ENCODE data around the gene SH3RF1.
"Not testable (repeated sequence)": the region's sequence is repeated elsewhere in the genome, so short reads cannot be mapped to it uniquely, and the experiment has no call there.

SH3RF1 gene

GRCh38 chr4:169222761-169223160, 48.0 kb downstream of the SH3RF1 start:
- no peak for DNase-seq

- no peak for DNase-seq
Observed at GRCh38 chr4:169221662-169222061, 49.1 kb downstream of the SH3RF1 start.

DNA sequence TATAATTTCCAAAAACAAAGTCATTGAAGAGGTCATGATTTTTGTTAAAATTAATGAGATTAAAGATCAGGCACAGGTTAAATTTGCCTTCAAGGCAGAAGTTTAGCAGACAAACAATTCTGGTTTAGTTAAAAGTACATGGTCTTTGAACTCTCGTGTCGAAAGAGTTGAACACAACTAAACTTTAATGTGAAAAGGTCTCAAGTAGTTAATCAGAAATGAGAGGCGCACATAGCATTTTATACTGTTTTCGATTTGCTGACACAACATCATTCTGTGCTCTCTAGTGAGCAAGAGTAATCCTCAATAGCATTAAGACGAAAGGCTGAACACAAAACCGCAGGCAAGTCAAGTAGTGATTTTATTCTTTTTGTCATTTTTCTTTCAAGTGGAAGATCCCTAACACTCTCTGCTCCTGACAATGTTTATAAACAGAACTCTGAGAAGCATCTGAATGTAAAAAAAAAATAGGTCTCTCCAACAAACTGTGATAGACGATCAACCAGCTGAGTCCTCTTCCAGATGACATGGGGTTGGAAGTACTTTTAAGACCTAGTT, 49.8 kb downstream of the SH3RF1 start:
- no peak for DNase-seq

DNA sequence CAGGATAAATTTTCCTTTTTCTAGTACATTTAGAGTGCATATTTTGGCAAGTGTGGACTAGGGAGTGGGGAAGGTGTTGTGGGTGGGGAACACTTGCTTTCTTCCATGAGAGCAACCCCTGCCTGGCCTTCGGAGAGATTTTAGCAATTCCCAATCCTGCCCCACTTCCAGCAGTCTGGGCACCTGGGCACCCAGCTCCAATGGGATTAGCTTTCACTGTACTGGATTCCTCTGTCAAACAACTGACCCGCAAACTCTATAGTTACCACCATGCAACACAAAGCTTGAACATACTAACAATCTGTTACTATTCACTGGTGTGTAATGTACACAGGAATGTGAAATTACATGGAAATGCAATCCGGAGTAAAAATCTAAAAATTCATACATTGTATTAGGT, 50.3 kb downstream of the SH3RF1 start:
- no peak for DNase-seq

GRCh38 chr4:169219440-169219839, 51.3 kb downstream of the SH3RF1 start:
- DNase-seq: no peak

GRCh38 chr4:169215656-169216055, 55.1 kb downstream of the SH3RF1 start:
- no peak for DNase-seq

GRCh38 chr4:169212981-169213380, 57.8 kb downstream of the SH3RF1 start:
- no peak for DNase-seq

- DNase-seq: no peak
Observed at GRCh38 chr4:169210504-169211118, 60.1 kb downstream of the SH3RF1 start.

DNA sequence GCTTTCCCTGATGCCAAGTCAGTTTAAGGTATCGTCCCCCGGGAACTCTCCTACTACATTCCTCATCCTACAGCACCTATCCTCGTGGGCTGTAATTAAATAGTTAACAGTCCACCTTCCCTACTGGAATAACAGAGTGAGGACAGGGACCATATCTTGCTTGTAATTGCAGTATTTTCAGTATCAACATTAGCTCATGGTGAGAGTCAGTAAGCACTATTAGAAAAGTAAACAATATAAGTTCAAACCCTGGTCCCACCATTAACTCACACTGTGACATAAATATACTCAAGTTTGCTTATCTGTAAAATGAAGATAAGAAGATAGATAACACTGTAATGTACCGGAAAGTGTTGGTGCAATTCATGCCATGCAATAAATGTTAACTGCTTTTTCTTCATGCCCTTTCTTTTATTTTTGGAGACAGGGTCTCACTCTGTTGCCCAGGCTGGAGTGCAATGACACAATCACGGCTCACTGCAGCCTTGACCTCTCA, 61.3 kb downstream of the SH3RF1 start:
- no peak for DNase-seq

GRCh38 chr4:169208516-169208915, 62.2 kb downstream of the SH3RF1 start:
- no peak for DNase-seq

GRCh38 chr4:169208090-169208455, 62.7 kb downstream of the SH3RF1 start:
- no peak for DNase-seq

GRCh38 chr4:169207436-169208089, 63.2 kb downstream of the SH3RF1 start:
- peak; percentile 35 for DNase-seq

GRCh38 chr4:169205744-169206080, 65.0 kb downstream of the SH3RF1 start:
- DNase-seq: no peak

GRCh38 chr4:169205075-169205743, 65.5 kb downstream of the SH3RF1 start:
- no peak for DNase-seq

DNA sequence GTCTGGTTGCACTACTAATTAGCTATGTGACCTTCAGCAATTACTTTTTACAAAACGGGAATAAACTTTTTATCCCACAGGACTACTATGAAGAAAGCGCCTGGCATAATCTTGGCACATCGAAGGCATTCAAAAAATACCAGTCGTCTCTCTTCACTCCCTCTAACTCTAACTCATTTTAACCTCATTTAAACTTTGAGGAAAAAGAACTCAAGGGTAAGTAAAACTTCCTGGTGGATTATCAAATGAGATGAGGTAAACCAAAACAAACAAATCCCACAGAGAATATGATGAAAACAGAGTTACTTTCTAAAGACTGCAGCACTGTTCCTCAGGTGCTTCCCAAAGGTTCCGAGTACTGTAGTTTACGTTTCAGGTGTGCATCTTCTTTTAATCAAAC, 66.9 kb downstream of the SH3RF1 start:
- no peak for DNase-seq

DNA sequence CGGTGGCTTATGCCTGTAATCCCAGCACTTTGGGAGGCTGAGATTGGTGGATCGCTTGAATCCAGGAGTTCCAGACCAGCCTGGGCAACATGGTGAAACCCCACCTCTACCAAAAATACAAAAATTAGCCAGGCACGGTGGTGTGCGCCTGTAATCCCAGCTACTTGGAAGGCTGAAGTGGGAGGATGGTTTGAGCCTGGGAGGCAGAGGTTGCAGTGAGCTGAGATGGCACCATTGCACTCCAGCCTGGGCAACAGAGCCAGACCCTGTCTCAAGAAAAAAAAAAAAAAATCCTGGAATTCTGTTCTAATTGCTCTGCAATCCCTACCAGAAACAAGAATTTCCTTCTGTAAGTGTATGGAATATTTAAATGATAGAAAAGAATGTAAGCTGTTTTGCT, 67.5 kb downstream of the SH3RF1 start:
- not testable (repeated sequence) for DNase-seq

DNA sequence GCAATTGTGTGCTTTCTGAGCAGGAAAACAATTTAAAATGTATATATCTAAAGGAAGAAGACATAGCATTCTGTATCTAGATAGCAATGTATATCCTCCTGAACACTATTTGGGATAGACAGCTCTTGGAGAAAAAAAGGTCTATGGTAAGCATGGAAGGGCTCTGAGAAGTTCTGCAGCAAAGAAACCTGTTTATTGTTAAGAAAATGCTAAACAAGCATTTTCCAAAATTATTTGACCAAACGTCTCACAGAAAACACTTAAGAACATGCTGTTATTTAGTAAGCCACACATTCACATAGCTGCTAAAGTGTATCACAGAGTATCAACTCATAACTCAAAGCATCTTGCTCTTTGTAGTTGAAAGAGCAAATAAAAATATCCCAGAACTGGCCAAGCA, 67.9 kb downstream of the SH3RF1 start:
- DNase-seq: no peak

DNA sequence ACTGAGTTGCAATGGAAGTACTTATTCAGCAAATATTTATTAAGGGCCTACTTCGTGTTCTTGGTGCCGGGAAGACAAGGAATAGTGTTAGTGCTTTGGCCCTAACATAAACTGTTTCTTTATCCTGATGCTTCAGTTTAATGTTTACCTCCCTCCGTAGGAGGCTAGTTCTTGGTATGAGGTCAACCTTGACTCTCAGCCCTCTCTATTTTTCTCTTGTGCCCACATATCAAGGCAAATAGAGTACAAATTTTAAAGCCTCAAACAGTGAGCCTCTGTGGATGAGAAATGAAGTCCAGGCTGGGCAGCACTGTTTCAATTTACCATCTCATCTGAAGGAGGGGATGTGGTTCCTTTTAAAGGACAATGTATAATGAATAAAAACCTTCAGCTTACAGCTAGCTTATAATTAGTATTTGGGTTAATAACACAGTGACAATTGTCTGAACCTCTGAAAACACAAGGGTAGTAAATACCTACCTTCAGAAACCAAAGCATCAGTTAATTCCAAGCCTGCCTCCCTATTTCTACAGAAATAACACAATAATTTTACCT, 68.5 kb downstream of the SH3RF1 start:
- DNase-seq: no peak

DNA sequence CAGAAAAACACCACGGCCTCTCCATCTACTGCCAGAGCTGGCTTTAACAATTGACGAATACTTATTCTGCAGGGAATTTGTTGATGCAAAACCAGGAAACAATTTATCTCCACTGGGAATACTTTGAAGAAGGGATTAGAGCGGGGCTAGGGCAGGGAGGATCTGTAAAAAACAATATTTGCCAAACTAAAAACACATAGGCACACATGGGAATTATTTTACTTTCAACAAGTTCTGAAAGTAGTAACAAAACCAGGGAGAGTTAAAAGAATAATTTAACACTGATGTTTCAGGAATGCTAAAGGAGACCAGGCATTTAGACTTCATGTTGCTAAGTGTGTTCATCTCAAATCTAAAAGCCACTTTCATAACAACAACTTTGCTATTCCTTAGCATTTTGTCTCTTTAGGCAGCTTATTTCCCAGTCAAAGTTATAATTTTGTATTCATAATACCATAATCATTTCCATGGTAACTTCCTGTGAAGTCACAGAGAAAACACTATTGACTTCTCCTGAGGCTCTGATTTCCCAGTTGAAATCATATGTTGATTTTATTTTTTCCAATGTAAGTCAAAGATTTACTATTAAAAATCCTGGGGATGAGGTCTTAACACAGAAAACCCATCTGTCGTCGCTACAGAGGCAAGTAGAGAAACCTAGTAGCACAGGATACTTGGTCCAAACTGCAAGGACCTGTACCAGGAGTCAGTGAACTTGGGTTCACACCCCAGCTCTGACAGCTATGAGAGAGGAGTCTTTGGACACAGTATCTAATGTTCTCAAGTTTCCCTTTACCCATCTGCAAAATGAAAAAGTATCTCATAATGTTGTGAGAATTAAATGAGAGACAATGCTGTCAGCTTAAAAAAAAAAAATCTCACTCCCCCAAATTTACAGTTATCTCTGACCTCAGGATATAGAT, 69.3 kb downstream of the SH3RF1 start:
- DNase-seq: peak; percentile 43

- no peak for DNase-seq
Observed at GRCh38 chr4:169200361-169201030, 70.3 kb downstream of the SH3RF1 start.

DNA sequence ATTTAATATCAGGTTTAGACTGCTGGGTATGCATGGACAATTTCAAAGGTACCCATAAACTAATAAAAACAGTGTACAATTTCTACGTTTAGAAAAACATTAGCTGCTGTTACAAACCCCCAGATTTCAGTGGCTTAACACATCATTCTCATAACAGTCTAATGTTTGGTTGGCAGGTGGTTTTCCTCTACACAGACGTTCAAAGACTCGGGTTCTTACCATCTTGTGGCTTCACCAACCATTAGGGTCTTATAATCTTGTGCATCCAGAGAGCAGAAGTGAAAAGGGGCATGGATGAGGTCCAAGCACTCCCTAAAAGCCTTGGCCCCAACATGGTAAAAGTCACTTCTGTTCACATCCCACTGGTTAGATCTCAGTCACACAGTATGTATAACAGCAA, 71.6 kb downstream of the SH3RF1 start:
- no peak for DNase-seq

- no peak for DNase-seq
Observed at GRCh38 chr4:169198167-169198566, 72.6 kb downstream of the SH3RF1 start.

Data from fibroblast of upper back skin (primary cell).